HG02943 (cell line): ENCODE measurements around the gene CSGALNACT2.
A peak's percentile ranks its signal among the peaks of the same experiment; 100 is the strongest.
"Not testable (repeated sequence)": the region's sequence is repeated elsewhere in the genome, so short reads cannot be mapped to it uniquely, and the experiment has no call there.

Source experiments
- ATAC-seq: cut with Tn5 transposase; IDR thresholded peaks from one replicate; pipeline ENCODE4 v1.9.1; 2021; ENCODE audit warnings: mild to moderate bottlenecking, low read depth, moderate library complexity; ENCODE audit not compliant: unreplicated experiment

CSGALNACT2 gene, protein sequence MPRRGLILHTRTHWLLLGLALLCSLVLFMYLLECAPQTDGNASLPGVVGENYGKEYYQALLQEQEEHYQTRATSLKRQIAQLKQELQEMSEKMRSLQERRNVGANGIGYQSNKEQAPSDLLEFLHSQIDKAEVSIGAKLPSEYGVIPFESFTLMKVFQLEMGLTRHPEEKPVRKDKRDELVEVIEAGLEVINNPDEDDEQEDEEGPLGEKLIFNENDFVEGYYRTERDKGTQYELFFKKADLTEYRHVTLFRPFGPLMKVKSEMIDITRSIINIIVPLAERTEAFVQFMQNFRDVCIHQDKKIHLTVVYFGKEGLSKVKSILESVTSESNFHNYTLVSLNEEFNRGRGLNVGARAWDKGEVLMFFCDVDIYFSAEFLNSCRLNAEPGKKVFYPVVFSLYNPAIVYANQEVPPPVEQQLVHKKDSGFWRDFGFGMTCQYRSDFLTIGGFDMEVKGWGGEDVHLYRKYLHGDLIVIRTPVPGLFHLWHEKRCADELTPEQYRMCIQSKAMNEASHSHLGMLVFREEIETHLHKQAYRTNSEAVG

DNA sequence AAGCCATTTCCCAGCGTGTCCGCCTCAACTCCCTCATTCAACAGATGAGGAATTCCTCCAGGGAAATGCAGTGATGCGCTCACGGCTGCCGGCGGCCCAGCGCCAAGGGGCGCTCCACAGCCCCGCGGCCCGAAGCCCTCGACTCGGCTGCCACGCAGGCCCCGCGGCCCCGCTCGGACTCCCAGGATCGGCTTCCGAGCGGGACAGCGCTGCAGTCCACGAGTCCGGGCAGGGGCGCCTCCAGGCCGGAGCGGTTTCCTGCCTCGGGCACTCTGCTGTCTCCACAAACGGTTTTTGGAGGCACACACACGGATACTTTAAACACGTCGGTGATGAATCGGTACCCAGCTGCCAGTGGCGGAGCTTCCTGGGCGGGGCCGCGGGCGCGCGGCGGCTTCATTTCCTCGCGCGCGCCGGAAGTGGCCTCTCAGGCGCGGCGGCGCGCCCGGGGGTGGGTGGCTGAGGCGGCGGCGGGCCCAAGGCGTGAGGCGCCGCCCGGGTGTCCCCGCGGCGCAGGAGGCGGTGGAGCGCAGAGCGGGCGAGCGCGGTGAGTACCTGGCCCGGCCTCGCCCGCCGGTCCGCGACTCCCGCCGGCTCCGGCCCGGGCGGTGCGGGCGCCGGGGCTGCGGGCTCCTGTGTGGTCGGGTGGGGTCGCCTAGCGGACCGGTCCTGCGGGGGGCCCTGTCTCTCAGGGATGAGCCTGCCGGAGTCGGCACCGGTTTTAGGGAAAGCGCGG is at the start of gene CSGALNACT2:
CSGALNACT2 (plus strand) TSS at position 425 of the 736 bp plus-strand sequence. CDS start 16,705 bp downstream, outside the sequence.
- peak; percentile 67 for ATAC-seq

DNA sequence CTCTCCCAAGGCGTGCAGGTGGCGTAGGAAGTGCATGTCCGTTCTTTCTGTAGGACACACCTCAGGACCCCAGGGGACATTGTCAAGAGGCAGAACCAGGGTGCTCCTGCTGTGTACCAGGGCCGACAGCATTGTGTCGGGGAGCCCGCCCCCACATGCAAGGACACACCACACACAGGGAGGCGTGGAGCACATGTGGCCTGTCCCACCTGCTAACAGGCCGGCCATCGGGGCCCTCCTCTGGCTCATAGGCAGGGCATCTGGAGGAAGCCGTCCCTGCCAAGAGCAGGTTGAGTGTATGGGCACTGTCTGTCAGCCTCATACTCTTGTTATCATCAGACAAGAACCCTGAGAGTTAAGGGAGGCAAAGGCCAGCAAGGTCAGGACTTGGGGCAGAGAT is 48.7 kb upstream of the CSGALNACT2 start:
- no peak for ATAC-seq

DNA sequence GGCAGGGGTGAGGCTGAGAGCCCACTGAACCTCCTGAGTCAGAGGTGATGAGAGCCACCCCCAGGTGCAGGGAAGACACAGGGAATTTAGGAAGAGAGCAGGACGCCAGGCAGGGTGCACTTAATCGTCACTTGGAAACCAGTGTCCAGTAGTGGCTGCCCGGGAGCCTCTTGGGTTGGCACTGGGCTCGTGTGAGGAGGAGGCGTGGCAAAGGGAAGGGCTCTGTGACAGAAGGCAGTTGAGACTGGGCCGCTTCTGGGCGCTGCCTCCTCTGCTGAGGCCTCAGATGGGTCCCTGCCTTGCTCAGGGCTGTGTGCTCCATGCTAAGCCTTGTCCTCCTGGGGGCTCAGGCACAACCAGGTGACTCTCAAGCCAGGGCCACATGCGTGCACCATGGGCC is 48.1 kb upstream of the CSGALNACT2 start:
- no peak for ATAC-seq

DNA sequence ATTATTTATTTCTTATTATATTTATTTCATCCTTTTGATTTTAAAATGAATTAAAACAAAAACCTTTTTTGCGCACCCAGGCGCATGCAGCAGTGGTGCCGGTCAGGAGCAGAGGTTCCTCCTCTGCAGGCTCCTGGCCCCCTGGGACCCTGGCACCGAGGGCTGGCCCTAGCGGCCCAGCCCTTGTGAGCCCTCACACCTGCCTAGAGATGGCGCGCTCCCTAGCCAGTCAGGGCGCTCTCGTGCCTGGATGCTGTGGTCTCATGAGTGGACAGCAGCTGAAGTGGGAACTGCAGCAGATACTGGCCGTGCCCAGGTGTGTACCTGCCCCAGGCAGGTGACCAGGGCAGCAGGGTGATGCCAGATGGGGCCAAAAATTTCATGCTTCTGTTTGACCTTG is 47.6 kb upstream of the CSGALNACT2 start:
- ATAC-seq: no peak

DNA sequence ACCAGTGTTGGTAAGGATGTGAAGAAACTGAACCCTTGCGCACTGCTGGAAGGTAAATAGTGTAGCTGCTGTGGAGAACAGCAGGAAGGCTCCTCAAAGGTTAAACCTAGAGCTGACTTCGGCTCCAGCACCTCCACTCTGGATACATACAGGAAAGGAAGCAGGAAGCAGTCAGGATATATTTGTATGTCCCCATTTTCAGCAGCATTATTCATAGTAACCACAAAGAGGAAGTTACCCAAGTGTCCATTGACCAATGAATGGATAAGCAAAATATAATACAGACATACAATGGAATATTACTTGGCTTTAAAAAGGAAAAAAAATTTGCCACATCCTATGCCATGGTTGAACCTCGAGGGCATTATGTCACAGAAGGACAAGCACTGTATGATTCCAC is 46.4 kb upstream of the CSGALNACT2 start:
- ATAC-seq: no peak

DNA sequence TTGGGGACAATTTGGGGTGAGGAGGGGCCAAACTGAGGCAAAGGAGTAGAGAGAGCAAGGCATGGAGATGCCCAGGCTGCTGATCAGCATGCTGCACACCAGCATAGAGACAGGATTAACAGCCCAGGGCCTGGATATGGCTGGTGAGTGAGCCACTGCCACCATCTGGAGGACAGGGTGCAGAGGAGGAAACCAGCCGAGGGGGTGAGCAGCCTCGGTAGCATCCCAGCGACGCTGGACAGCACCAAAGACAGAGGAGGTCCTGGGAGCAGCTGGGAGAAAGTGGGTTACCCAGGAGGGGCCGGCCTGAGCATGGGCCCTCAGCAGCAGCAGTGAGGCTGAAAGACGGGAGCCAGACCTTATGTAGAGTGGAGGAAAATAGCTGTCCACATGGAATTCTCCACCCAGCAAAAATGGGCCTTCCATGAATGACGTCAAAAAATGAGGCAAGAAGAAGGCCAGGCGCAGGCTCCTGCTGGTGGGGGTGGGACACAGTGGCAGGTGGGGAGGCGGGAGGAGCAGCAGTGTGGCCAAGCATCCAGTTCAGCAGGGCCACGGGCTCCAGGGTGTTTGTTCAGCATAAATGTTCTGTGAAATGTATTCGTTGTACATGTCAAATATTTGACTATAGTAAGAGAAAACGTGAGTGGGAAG is 44.7 kb upstream of the CSGALNACT2 start:
- no peak for ATAC-seq

DNA sequence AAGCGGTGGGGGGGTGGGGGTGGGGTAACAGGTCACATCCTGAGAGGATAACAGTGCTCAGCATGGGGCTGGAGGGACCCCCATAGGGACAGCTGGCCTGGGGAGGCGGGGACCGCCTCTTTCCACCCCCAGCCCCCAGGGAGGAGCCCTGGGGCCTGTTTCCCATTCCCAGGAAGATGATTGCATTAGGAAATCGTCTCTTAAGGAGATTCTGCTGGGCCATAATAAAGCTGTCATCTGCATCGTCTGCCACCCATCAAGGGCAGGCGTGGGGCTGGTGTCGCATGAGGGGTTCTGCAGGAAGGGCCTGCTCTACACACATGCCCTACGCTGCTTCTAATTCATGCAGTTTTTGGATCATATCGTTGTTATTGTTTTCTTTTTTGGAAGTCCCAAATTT is 44.2 kb upstream of the CSGALNACT2 start:
- no peak for ATAC-seq

DNA sequence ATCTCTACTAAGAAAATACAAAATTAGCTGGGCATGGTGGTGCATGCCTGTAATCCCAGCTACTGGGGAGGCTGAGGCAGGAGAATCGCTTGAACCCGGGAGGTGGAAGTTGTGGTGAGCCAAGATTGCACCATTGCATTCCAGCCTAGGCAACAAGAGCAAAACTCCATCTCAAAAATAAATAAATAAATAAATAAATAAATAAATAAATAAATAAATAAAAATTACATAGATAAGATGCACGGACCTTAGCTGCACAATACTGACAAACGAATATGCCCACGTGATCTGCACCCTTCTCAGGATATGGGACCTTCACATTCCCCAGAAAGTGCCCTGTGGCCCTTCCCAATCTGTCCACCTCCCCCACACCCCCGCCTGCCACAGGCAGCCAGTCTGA is 38.9 kb upstream of the CSGALNACT2 start:
- not testable (repeated sequence) for ATAC-seq

DNA sequence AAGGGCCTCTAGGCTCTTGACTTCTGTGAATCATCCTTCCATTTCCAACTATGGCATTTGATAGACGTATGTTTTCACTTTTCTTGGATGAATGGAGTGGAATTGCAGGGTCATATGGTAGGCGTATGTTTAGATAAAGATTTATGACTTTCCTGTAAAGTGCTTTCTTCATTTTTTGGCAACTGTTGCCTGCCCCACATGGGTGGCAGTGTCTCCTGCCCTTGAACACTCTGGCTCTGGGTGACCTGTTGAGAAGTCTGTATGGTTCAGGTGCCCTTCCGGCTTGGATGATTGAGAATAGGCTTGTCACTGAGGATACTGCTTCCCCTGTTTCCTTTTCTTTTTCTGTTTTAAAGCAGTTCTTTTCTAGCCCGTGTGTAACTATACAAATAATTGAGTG is 38.3 kb upstream of the CSGALNACT2 start:
- no peak for ATAC-seq

DNA sequence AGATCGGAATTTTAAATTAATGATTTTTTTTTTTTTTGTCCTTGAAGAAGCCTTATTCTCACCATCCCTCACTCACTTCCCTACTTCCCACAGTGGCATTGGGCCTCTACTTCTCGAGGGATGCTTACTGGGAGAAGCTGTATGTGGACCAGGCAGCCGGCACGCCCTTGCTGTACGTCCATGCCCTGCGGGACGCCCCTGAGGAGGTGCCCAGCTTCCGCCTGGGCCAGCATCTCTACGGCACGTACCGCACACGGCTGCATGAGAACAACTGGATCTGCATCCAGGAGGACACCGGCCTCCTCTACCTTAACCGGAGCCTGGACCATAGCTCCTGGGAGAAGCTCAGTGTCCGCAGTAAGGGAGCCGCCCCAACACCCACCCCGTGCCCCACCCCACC is 37.9 kb upstream of the CSGALNACT2 start:
- no peak for ATAC-seq

DNA sequence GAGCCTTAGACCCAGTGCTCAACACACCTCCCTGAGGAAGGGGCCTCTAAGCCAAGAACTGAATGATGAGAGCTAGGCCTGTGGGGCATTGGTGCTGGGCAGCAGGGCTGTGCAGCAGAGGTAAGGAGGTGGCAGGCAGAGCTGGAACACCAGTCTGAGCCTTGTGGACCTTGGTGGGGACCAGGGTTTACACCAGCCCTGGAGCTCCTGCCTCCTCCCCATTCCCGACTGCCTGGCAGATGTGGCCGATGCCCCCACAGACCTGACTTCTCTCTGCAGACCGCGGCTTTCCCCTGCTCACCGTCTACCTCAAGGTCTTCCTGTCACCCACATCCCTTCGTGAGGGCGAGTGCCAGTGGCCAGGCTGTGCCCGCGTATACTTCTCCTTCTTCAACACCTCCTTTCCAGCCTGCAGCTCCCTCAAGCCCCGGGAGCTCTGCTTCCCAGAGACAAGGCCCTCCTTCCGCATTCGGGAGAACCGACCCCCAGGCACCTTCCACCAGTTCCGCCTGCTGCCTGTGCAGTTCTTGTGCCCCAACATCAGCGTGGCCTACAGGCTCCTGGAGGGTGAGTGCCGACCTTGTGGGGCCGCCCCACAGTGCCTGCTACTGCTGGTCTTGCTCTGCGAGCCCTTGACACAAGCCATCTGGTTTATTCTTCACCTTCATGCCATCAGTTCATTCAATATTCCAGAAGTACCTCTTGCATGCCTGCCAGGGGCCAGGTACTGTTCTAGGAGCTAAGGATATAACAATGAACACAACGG is 36.0 kb upstream of the CSGALNACT2 start:
- no peak for ATAC-seq

DNA sequence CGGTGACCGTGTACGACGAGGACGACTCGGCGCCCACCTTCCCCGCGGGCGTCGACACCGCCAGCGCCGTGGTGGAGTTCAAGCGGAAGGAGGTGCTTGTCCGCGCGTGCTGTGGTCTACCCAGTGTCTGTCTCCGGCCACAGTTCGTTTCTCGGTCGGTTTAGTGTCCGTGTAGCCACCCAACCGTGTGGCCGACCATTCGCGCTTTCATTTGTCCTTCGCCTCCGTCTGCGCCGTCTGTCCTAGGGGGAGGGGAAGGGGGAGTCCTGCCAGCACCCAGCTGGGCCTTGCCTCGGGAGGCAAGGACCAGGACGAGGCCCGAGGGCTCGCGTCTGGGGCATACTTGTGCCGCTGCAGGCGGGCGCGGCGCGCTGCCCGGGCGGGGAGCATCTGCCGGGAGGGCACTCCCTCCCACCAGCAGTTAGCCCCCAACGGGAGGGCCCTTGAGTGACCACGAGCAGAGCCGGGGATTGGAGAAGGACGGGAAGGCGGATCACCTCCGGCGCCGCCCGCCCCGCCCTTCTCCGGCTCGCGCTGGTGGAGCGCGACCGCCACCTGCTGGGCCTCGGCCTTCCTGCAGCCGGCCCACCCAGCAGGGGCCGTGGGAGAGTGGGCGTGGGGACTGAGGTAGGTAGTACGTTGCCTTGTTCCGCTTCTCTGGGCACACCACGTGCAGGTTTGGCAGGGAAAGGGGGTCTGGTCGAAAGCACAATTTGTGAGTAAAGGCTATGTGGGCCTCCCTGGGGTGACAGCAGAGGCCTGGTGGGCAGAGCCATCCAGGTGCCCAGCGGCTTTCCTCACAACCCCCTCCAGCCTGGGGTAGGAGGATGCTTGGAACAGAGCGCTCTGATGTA is 32.9 kb upstream of the CSGALNACT2 start:
- peak; percentile 72 for ATAC-seq

DNA sequence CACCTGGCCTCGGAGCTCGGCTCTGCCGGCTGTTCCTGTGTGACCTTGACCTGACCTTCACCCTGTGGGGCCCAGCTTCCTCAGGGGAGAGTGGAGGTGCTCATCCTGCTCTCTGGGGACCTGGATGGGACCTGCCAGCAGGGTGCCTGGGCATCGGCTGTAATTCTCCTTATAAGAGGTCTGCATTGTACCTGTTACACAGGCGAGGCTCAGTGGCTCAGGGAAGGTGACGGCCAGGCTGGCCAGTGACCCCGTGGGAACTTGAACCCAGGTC is 32.4 kb upstream of the CSGALNACT2 start:
- no peak for ATAC-seq

DNA sequence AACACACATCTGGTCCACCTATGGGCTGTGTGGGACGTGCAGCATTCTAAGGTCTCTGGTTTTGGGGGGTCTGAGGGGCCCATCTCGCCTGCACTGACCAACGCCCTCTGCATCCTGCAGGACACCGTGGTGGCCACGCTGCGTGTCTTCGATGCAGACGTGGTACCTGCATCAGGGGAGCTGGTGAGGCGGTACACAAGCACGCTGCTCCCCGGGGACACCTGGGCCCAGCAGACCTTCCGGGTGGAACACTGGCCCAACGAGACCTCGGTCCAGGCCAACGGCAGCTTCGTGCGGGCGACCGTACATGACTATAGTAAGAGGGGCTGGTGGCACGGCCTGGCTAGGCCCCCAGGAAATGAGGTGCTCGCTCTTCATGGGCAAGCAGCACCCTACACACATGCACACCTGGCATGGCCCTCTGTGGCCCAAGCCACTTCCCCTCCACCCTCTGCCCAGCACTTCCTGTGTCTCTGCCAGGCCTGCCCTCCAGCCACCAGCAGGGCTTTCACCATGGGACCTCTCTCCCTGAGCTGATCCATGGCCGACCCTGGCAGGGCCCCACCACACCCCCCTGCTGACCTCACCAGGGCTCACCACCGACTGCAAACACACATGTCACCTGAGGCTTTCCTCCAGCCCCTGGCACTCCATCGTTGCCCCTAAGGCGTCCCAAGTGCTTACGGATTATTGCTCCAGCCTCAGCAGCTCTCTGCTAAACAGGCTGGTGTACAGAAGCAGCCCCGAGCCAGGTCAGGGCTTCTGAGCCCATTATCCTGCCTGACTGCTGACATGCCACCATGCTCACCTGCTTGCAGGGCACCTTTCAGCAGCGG is 31.8 kb upstream of the CSGALNACT2 start:
- ATAC-seq: no peak

DNA sequence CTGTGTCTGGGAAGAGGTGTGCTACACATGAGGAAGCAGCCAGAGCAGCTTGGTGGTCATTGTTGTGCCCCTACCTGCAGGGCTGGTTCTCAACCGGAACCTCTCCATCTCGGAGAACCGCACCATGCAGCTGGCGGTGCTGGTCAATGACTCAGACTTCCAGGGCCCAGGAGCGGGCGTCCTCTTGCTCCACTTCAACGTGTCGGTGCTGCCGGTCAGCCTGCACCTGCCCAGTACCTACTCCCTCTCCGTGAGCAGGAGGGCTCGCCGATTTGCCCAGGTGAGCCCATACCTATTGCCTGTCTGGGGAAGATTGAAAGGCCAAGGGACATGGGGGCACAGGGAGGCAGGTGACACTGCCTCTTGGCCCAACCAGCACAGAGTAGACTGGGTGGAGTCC is 29.3 kb upstream of the CSGALNACT2 start:
- no peak for ATAC-seq

DNA sequence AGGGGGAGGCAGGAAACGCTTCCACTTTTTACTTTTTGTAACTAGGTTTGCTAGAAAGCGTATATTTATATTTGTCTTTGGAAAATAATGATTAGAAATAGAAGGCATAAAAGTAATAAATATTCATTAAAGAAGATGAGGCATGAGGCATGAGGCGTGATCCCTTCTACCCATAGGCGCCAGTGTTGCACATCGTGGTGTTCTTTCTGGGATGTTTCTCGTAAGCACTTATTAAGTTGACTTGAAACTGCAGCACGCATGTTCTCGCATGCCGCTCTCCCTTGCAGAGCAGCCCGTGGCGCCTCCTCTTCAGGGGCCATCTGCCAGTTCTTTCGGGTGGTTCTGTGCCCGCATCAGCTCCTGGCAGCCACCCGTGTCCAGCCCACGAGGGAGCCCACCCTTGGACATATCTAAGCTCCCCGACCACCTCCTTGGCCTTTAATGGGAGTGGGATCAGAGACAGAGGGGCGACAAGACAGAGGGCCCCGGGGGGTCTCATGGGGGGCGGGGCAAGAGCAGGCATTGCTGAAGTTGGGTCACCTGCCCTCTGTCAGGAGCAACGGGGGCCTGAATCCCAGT is 28.5 kb upstream of the CSGALNACT2 start:
- no peak for ATAC-seq

DNA sequence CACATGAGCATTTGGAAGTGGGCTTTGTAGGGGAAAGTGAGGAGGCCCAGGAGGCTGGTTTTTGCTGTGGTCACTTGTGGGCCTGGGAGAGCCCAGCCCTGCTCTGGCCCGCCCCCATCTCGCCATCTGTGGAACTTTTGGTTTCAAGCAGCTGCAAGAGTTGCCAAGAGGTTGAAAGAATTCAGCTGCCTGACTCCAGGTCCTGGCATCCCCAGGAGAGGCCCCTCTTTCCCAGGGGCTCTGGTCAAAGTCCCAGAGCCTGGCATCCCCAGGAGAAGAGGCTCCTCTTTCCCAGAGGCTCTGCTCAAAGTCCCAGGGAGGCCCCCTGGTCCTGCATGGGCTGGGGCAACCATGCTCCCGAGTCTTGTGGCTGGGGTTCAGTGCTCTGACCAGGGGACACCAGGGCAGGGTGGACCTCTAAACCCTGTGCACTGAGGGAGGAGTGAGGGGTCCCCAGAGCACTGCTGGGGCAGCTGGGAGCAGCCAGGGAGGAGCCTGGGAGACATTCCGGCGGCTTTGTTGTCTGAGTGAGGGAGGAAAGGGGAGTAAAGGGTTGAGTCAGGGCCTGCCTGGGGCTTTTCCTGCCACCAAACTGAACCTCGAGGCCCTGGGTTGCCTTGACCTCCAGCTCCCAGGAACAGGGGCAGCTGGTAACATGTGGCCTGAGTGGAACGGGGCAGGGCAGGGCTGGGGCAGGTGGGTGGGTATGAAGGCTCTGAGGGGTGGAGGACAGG is 27.7 kb upstream of the CSGALNACT2 start:
- peak; percentile 49 for ATAC-seq

DNA sequence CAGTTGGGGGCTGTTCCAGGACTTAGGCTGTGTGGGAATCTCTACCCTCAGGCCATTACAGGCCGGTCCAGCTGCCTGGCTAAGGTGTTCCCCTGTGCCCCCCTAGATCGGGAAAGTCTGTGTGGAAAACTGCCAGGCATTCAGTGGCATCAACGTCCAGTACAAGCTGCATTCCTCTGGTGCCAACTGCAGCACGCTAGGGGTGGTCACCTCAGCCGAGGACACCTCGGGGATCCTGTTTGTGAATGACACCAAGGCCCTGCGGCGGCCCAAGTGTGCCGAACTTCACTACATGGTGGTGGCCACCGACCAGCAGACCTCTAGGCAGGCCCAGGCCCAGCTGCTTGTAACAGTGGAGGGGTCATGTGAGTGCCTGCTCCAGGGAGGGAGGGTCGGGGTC is 27.1 kb upstream of the CSGALNACT2 start:
- no peak for ATAC-seq
